Astrocyte (in vitro differentiated cells and primary cell): Measurements from ENCODE around the gene TRPM3. TPM values are rescaled to one million over a fixed set of nuclear protein-coding genes. Genes with fewer than 3 reads are reported as not detected.

Source experiments
- DNase-seq: peaks from one replicate; pipeline ENCODE4 v3.0.0-alpha.2; 2010; ENCODE audit warnings: low read depth
- FAIRE-seq: peaks from 2 replicates; lab custom pipeline; 2011; peaks lifted over from hg19 to GRCh38; lab: Jason Lieb, UNC
- H2AFZ ChIP-seq: 2 replicates; pipeline ENCODE4 v1.6.0; 2012; ENCODE audit warnings: low read depth, low read length, inconsistent platforms
- H3K27ac ChIP-seq: 2 replicates; pipeline ENCODE4 v1.5.1; 2011; ENCODE audit warnings: low read depth, low read length, inconsistent platforms
- H3K27me3 ChIP-seq: 2 replicates; pipeline ENCODE4 v1.6.0; 2011; ENCODE audit warnings: low read length, inconsistent platforms; ENCODE audit not compliant: insufficient read depth
- H3K36me3 ChIP-seq: 2 replicates; pipeline ENCODE4 v1.5.1; 2011; ENCODE audit warnings: low read length, inconsistent platforms; ENCODE audit not compliant: insufficient read depth
- H3K4me1 ChIP-seq: 2 replicates; pipeline ENCODE4 v1.5.1; 2011; ENCODE audit warnings: low read length, inconsistent platforms; ENCODE audit not compliant: insufficient read depth
- H3K4me2 ChIP-seq: 2 replicates; pipeline ENCODE4 v1.6.0; 2012; ENCODE audit warnings: low read length, inconsistent platforms
- H3K4me3 ChIP-seq: 2 replicates; pipeline ENCODE4 v1.5.1; 2011; ENCODE audit warnings: low read depth, mild to moderate bottlenecking, low read length, inconsistent platforms; ENCODE audit not compliant: insufficient read depth
- H3K79me2 ChIP-seq: 2 replicates; pipeline ENCODE4 v1.6.0; 2012; ENCODE audit warnings: mild to moderate bottlenecking, low read length, inconsistent platforms; ENCODE audit not compliant: insufficient read depth
- H3K9ac ChIP-seq: 2 replicates; pipeline ENCODE4 v1.6.0; 2012; ENCODE audit warnings: mild to moderate bottlenecking, low read length, inconsistent platforms
- H3K9me3 ChIP-seq: 2 replicates; pipeline ENCODE4 v1.5.1; 2012; ENCODE audit warnings: low read depth, mild to moderate bottlenecking, low read length, inconsistent platforms; ENCODE audit not compliant: insufficient read depth
- H4K20me1 ChIP-seq: 2 replicates; pipeline ENCODE4 v1.6.0; 2012; ENCODE audit warnings: low read length, inconsistent platforms; ENCODE audit not compliant: insufficient read depth
- H3K27ac Mint-ChIP-seq: one replicate; pipeline ENCODE4 v1.8.0; 2021; ENCODE audit warnings: mild to moderate bottlenecking, mixed read lengths; ENCODE audit not compliant: unreplicated experiment
- H3K27me3 Mint-ChIP-seq: one replicate; pipeline ENCODE4 v1.8.0; 2021; ENCODE audit warnings: low read depth, mixed read lengths; ENCODE audit not compliant: unreplicated experiment
- H3K36me3 Mint-ChIP-seq: one replicate; pipeline ENCODE4 v1.8.0; 2021; ENCODE audit warnings: low read depth, mixed read lengths; ENCODE audit not compliant: unreplicated experiment
- H3K4me1 Mint-ChIP-seq: one replicate; pipeline ENCODE4 v1.8.0; 2021; ENCODE audit warnings: low read depth, mixed read lengths; ENCODE audit not compliant: unreplicated experiment
- H3K4me3 Mint-ChIP-seq: one replicate; pipeline ENCODE4 v1.8.0; 2021; ENCODE audit warnings: mild to moderate bottlenecking, moderate library complexity, mixed read lengths; ENCODE audit not compliant: unreplicated experiment
- H3K9me3 Mint-ChIP-seq: one replicate; pipeline ENCODE4 v1.8.0; 2021; ENCODE audit warnings: mild to moderate bottlenecking, mixed read lengths; ENCODE audit not compliant: unreplicated experiment
- CTCF ChIP-seq: IDR thresholded peaks from 2 replicates; pipeline ENCODE4 v1.5.1; 2011; ENCODE audit warnings: low read depth, mild to moderate bottlenecking, inconsistent platforms, low read length, moderate library complexity; ENCODE audit not compliant: insufficient read depth
- EZH2 ChIP-seq: IDR thresholded peaks from 2 replicates; pipeline ENCODE4 v1.6.1; 2012; ENCODE audit warnings: mild to moderate bottlenecking, low read length, inconsistent platforms; ENCODE audit not compliant: insufficient read depth
- total RNA-seq: library from RNA; stranded (reverse); gene quantifications from 2 replicates; pipeline ENCODE4 v1.2.1, GENCODE V29; 2021

The TRPM3 gene
- total RNA-seq, 1 donor from 2014 or later = 0.14 TPM

DNA sequence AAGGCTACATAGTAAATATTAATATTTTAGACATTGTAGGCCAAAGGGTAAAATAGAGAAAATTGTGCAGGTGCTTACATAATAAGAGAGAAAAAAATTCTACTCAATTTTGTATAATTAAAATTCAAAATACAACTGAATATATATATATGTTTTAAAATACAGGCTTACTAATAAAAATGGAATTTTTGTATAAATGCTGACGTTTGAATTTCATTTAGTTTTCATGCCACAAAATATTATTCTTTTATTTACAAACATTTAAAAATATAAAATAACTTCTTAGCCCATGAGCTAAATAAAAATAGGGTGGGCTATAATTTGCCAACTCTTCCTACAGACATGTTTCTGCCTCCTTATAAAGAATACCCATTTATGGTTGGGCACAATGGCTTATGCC is 328.6 kb downstream of the TRPM3 start:
- Histone ChIP-seq H3K27me3 (no peaks in the 10 kb centered on the region), H3K4me3 (no peak overlapping the region), H3K79me2 (no peaks in the 10 kb centered on the region), H3K9me3 (no peaks in the 10 kb centered on the region), H3K36me3 (no peaks in the 10 kb centered on the region), H3K27ac (no peak overlapping the region), H3K4me2 (no peak overlapping the region), H4K20me1 (no peaks in the 10 kb centered on the region), H3K4me1 (no peaks in the 10 kb centered on the region), H2AFZ (no peak overlapping the region), H3K9ac (no peak overlapping the region)
- Mint-ChIP-seq H3K4me3 (no peak overlapping the region), H3K4me1 (no peaks in the 10 kb centered on the region), H3K27me3 (no peaks in the 10 kb centered on the region), H3K27ac (no peak overlapping the region), H3K9me3 (no peaks in the 10 kb centered on the region), H3K36me3 (no peaks in the 10 kb centered on the region)
- DNase-seq = no peak
- TF ChIP-seq CTCF (no peak), EZH2 (no peak)
- FAIRE-seq = no peak

DNA sequence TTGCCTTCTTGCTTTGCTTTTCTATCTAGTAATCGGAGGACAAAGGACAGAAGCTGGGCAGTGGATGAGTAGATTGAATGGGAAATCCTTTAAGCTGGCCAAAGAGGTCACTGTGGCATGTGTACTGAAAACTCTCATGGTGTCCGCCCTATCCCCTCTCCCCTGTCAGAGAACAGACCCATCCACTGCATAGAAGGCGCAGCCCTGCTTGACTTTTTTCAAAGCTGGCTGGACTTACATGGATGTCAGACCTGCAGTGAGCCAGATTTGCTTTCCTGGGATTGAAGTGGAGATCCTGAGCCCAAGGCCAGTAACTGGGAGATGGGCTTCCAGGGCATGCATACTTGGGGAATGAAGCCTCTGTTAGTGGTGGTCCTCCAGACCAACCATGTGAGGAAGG is 329.5 kb downstream of the TRPM3 start:
- H3K36me3 ChIP-seq = no peaks in the 10 kb centered on the region
- H3K27ac ChIP-seq = no peak overlapping the region
- no peaks in the 10 kb centered on the region for H3K9me3 Mint-ChIP-seq
- DNase-seq (no peak), FAIRE-seq (no peak)
- H3K36me3 Mint-ChIP-seq = no peaks in the 10 kb centered on the region
- H3K4me1 ChIP-seq = no peaks in the 10 kb centered on the region
- H4K20me1 ChIP-seq = no peaks in the 10 kb centered on the region
- no peaks in the 10 kb centered on the region for H3K27me3 Mint-ChIP-seq
- no peaks in the 10 kb centered on the region for H3K4me1 Mint-ChIP-seq
- H3K9ac ChIP-seq = no peak overlapping the region
- H3K9me3 ChIP-seq = no peaks in the 10 kb centered on the region
- H3K27ac Mint-ChIP-seq = no peak overlapping the region
- no peaks in the 10 kb centered on the region for H3K79me2 ChIP-seq
- no peak overlapping the region for H3K4me3 ChIP-seq
- no peak overlapping the region for H2AFZ ChIP-seq
- H3K4me3 Mint-ChIP-seq = no peak overlapping the region
- H3K27me3 ChIP-seq = no peaks in the 10 kb centered on the region
- H3K4me2 ChIP-seq = no peak overlapping the region
- TF ChIP-seq CTCF = no peak
- TF ChIP-seq EZH2 = no peak

- no peak overlapping the region for H3K27ac ChIP-seq
- Mint-ChIP-seq H3K27ac (no peak overlapping the region), H3K36me3 (no peaks in the 10 kb centered on the region), H3K9me3 (no peaks in the 10 kb centered on the region), H3K27me3 (no peaks in the 10 kb centered on the region), H3K4me1 (no peaks in the 10 kb centered on the region), H3K4me3 (no peak overlapping the region)
- H3K36me3 ChIP-seq = no peaks in the 10 kb centered on the region
- H3K9ac ChIP-seq = no peak overlapping the region
- FAIRE-seq (no peak), DNase-seq (no peak)
- H3K4me2 ChIP-seq = no peak overlapping the region
- H3K4me1 ChIP-seq = no peaks in the 10 kb centered on the region
- H3K79me2 ChIP-seq = no peaks in the 10 kb centered on the region
- H3K9me3 ChIP-seq = no peaks in the 10 kb centered on the region
- no peaks in the 10 kb centered on the region for H4K20me1 ChIP-seq
- no peak overlapping the region for H3K4me3 ChIP-seq
- TF ChIP-seq EZH2 (no peak), CTCF (no peak)
- H2AFZ ChIP-seq = no peak overlapping the region
- H3K27me3 ChIP-seq = no peaks in the 10 kb centered on the region
Measured at GRCh38 chr9:70789086-70789485, 332.3 kb downstream of the TRPM3 start.
